Measurements from ENCODE around the gene RALBP1.

RALBP1 gene

GRCh38 chr18:9552616-9553015 lies 77.3 kb downstream of the RALBP1 start:
- no peak for FAIRE-seq

GRCh38 chr18:9557250-9557943 lies 82.1 kb downstream of the RALBP1 start:
- no peak for FAIRE-seq

GRCh38 chr18:9558387-9559064 lies 83.2 kb downstream of the RALBP1 start:
- no peak for FAIRE-seq

- no peak for FAIRE-seq
Measured at GRCh38 chr18:9559253-9559652, 83.9 kb downstream of the RALBP1 start.

GRCh38 chr18:9561759-9562158 lies 86.4 kb downstream of the RALBP1 start:
- FAIRE-seq: no peak

- FAIRE-seq: no peak
Measured at GRCh38 chr18:9562584-9562983, 87.3 kb downstream of the RALBP1 start.

- no peak for FAIRE-seq
Measured at GRCh38 chr18:9563331-9563730, 88.0 kb downstream of the RALBP1 start.

- FAIRE-seq: no peak
Measured at GRCh38 chr18:9565407-9565806, 90.1 kb downstream of the RALBP1 start.

DNA sequence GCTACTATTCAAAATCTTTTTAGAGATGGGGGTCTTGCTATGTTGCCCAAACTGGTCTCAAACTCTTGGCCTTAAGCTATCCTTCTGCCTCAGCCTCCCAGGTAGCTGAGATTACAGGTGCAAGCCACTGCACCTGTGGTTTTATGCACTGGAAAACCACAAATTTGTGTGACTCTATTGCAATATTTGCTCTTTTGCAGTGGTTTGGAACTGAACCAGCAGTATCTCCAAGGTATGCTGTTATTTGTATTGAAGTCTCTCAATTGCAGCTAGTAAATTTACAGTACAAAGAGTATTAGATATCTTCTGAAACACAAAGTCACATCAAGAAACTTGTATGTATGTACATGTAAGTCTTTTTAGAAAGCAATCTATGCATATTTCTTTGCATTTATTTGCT lies 92.9 kb downstream of the RALBP1 start:
- FAIRE-seq: no peak

DNA sequence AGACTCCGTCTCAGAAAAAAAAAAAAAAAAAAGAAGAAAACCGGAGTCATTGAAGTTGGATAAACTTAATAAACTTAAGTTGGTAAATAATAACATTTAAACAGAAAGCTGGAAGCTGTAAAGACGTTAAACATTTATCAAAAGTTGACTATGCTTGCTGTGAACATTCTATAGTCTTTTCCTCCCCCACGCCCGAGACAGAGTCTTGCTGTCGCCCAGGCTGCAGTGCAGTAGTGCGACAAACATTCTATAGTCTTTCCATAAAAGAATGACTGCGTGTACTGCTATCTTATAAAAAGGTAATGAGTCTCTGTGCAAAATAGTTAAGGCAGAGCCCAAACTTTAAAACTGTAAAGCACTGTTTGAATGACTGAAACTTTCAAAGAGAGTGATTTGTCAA lies 93.9 kb downstream of the RALBP1 start:
- no peak for FAIRE-seq

DNA sequence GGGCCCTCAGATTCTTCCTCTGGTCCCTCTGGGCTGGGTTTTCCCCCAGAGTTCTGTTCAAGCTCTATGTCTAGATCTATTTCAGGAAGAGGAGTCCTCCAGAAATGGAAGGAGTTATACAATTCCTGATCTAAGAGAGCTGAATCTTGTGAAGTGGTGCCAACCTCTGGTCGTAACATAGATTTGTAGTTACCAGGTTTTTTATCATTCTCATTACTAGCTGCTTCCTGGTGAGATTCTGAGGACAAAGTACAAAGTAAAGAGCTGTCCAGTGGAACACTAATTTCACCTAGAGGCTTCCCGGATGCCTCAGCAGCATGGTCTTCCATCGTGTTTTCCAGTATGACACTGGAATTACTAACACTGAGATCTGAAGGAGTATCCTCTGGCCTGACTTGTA lies 94.9 kb downstream of the RALBP1 start:
- FAIRE-seq: no peak

DNA sequence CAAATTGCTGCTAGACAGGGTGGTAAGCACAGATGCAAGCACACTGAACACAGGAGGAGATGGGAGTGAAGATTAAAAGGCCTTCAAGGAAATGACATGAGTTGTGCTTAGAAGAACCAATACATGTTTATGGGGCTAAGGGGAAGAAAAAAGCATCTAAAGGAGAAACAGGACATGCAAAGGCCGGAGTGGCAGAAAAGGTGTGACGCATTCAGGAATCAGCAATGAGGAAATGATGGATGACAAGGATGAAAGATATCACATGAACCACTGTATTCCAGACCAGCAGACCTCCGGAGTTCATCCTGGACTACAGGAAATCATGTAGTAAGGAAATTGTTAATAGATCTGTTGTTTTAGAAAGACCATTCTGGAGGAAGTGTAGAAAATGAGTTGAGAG lies 96.2 kb downstream of the RALBP1 start:
- FAIRE-seq: no peak

- no peak for FAIRE-seq
Measured at GRCh38 chr18:9574473-9575115, 99.3 kb downstream of the RALBP1 start.

GRCh38 chr18:9575558-9575957 lies 100.2 kb downstream of the RALBP1 start:
- no peak for FAIRE-seq

GRCh38 chr18:9577361-9577760 lies 102.0 kb downstream of the RALBP1 start:
- FAIRE-seq: no peak

GRCh38 chr18:9578306-9578705 lies 103.0 kb downstream of the RALBP1 start:
- no peak for FAIRE-seq

- no peak for FAIRE-seq
Measured at GRCh38 chr18:9581667-9582066, 106.4 kb downstream of the RALBP1 start.

- no peak for FAIRE-seq
Measured at GRCh38 chr18:9586814-9587213, 111.5 kb downstream of the RALBP1 start.

All from A204.1 (cell line).